ENCODE measurements around the gene CBX1.

GRCh38 chr17:48062273-48062672, 39.0 kb downstream of the CBX1 start:
- no peak for TF ChIP-seq SUZ12 (IDR thresholded peaks at IDR 0.05; ENCODE audit: low read depth, low read length)
- no peak for TF ChIP-seq RXRA (CRISPR knock-in tag; IDR thresholded peaks at IDR 0.05)
- no peak for TF ChIP-seq NCOA1 (CRISPR knock-in tag; IDR thresholded peaks at IDR 0.05)
- no peak for TF ChIP-seq CHCHD3 (CRISPR knock-in tag; IDR thresholded peaks at IDR 0.05)
- TF ChIP-seq CTCF (CRISPR knock-in tag; IDR thresholded peaks at IDR 0.05), result no peak
- no peak for TF ChIP-seq HNF4G (IDR thresholded peaks at IDR 0.05; ENCODE audit: borderline replicate concordance, low read depth, low read length)
- no peak for TF ChIP-seq HNF4G (CRISPR knock-in tag; IDR thresholded peaks at IDR 0.05; ENCODE audit: borderline replicate concordance, low read depth)
- no peak for TF ChIP-seq POLR2A (IDR thresholded peaks at IDR 0.05; ENCODE audit: insufficient read depth in 1 of 2, low read depth in 2 of 2, low read length in 2 of 2)
- TF ChIP-seq TFE3 (CRISPR knock-in tag; IDR thresholded peaks at IDR 0.05), result no peak
- TF ChIP-seq SMC3 (IDR thresholded peaks at IDR 0.05; ENCODE audit: low read length), result no peak
- no peak for TF ChIP-seq CEBPB (IDR thresholded peaks at IDR 0.05; ENCODE audit: borderline replicate concordance, low read depth, low read length)
